Measurements from ENCODE around the gene ACTA2. TPM values are rescaled to one million over a fixed set of nuclear protein-coding genes. Genes with fewer than 3 reads are reported as not detected.

Gene ACTA2
- total RNA-seq, 1 donor from 2014 or later: 25.5 TPM

DNA sequence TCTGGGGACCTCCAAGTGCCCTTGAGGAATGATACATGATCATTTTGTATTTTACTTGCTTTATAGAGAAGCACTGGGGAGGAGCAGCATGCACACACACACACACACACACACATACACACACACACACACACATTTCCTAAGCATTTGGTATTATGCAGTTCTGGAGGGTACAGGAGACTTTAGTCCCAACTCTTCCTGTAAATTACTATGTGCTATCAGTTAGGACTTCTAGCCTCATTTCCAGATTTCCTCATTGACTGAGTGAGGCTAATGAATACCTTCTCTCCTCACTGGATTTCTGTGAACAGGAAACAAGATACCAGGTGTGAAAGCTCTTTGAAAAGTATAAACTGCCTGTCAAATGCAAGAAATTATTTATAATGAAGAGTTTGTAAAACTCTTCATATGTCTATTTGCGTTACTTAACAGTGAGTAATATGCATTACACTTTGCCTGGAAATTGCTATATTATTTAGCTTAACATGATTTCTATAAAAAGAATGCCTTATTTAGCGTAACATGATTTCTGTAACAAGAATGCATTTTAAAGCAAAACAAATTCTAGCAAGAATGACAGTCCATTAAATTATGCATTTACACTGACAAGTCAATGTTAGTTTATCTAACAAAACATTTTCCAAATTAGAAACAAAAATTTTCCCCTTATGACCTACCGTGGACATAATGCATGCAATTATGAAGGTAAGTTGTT is 34.2 kb downstream of the ACTA2 start:
- no peak for DNase-seq

DNA sequence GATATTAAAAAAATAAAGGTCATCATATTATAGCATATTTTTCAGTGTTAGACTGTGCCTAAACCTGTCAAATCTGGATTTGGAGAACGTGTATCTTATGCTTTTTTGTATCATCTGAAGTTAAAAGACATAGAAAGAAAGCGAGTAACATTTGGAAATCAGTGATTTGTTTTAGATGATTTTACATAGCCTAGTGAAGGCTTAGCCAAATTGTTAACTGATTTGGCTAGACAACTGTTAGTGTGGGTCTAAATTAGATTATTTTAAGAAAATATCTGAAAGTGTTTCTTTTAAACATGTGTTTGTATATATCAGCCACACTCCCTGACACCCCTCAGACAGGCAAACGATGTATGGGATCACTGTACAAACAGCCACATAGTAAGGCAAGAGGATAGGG is 35.6 kb downstream of the ACTA2 start:
- no peak for DNase-seq

DNA sequence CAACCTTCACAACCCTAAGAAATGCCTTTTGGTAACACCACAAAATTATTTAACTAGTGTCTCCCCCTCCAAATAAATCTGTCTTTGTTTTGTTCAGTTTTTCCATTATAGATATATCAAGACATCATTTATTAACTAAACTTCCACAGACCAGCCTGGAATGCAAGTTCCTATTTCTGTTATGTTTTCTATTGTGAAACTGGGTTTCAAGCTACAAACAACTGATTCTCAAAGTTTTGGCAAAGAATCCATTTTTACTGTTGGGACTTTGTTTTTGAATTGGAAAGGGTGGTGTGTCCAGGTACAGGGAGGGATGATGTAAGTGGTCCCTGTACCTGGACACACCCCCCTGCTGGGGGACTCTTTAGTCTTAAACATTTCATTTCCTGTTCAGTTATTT is 36.3 kb downstream of the ACTA2 start:
- DNase-seq: no peak

DNA sequence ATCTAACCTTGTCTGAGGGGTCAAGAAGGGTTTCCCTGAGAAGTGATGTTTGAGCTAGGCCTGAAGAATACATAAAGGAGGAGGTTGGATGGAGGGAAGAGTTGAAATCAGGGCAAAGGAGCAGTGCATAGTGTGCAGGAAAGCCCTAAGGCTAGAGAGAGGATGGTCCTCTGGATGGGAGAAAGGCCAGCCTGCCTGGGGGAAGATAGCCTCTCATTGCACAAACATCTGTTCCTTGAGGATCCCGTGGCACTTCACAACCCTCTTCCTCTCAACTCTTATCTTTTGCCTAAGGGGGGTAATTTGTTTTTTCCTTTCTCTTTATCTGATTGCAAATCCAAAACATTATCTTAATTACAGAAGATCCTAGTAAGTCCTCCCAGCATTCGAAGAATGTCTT is 36.8 kb downstream of the ACTA2 start:
- no peak for DNase-seq

DNA sequence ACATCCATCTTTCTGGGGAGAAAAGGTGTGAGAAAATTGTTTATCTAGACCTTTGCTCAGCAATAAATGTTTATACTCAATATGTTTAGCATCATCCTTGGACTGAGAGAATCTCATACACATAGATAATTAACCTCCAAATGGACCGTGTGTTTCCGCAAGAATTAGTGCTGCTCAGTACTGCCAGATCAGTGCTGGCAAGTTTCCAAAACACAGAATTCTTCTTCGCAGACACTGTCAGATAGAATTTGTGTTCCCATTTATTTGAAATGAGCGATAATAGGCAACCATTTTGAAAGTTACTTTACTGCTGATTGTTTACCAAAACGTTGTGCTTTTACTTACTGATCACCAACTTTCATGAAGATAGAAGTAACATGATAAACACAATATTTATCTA is 38.8 kb downstream of the ACTA2 start:
- no peak for DNase-seq

DNA sequence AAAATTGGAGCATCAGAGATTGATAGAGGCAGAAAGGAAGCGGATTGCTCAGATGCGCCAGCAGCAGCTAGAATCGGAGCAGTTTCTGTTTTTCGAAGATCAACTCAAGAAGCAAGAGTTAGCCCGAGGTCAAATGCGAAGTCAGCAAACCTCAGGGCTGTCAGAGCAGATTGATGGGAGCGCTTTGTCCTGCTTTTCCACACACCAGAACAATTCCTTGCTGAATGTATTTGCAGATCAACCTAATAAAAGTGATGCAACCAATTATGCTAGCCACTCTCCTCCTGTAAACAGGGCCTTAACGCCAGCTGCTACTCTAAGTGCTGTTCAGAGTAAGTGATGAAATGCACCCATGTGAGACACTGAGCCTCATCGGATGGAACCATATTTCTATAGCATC is 39.4 kb downstream of the ACTA2 start:
- no peak for DNase-seq

DNA sequence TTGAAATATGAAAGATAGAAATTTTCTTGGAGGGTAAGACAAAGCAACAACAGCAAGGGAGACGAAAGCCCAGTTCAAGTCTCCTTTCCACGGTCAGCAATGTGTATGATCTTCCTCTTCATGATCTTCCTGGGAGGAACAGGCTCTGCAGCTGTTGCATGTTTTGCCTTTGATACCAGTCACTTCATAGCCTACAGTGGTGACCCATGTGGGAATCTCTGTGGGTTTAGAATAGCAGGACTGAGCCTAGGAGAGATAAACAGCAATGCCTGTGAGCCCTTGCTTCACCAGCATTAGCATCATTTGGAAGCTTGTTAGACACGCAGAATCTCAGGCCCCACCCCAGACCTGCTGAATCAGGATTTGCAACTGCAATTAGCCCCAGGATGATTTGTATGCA is 40.7 kb downstream of the ACTA2 start:
- DNase-seq: no peak

DNA sequence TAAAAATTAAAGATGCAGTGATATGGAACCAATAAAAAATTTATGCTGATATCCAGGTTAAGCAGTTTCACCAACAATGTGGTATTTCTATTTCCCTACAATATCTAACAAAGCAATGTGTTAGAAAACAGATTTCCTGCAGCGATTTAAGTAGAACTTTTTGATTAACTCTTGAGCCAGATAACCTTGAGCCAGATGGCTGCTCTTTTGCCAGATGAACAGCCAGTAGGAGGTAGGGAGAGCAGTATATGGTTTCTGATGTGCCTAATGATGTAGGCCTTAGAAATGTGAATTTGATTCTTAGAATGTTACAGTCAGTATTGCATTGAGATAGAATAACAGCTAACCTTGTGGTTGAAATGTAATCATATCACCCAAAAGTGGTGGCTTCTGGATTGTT is 41.5 kb downstream of the ACTA2 start:
- no peak for DNase-seq

DNA sequence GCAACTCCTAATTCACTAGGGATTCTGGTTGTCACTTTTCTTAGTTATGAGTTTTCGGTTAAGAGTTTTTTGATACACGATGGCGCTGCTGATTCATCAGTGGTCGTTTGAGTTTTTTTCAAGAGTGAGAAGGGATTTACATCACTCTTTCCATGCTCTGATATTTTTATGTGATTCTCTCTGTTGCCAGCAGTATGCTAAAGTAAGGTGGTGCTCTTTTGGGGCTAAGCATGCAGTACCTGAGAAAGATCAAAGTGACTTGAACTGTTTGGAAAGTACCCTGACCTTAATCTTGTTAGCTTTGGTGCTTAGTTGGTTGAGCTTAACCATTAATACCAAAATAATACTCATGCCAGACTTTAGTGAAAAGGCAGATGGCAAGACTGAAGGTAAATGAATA is 44.4 kb downstream of the ACTA2 start:
- DNase-seq: no peak

DNA sequence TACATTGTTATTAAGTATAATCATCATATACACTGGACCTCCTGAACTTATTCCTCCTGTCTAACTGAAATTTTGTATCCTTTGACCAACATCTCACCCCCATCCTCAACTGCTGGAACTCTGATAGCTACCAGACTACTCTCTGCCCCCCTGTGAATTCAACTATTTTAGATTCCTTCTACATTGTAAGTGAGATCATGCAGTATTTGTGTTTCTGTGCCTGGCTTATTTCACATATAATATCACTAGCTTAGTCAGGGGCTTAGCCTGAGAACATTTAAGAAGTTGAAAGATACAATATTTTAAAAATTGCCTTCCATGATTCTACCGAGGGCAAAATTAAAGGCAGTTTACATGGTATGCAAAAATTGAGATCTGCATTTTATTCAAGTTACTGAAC is 45.7 kb downstream of the ACTA2 start:
- DNase-seq: no peak

DNA sequence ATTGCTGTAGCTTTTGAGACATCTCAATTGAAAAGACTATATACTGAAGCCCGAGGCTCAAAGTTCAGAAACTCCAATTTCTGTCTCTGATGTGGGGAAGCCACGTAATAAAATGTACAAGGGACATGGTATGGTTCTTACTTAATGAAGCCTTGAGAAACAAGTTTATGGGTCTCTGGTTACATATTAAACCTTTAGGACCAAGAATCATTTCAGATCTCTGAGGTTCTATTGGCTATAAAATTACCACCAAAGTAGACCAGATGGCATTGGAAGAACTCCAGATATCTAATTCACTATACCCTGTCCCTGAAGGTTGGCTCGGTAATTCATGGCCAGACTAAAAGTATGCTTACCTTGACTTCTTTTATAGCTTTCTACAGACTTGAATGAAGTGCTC is 48.9 kb downstream of the ACTA2 start:
- no peak for DNase-seq

DNA sequence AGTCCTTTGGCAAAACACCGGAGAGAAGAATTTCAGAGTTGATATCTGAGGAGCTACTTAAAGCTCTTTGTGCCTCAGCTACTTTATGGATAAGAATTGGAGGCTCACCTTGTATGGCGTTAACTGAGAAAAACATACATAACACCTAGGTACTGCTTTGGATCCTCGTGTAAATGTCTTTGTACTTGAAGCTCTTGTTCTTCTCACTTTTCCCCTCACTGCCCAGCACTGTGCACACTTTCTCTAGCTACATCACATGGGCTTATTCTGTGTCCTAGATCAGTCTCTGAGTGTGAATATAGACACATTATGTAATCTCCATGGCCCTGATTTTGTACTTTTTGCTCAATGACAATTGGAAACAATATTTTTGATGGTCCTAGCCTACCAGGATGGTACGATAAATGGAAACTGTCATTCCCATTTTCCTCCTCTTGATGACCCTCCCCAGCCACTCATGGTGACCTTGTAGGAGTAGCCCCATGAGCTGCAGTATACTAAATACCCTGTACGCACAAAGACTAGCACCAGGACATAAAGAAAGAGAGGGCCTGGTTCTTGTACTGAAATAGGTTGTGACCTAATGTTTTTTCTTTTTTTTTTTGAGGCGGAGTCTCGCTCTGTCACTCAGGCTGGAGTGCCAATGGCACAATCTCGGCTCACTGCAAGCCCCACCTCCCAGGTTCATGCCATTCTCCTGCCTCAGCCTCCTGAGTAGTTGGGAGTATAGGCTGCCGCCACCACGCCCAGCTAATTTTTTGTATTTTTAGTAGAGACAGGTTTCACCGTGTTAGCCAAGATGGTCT is 50.4 kb downstream of the ACTA2 start:
- no peak for DNase-seq

DNA sequence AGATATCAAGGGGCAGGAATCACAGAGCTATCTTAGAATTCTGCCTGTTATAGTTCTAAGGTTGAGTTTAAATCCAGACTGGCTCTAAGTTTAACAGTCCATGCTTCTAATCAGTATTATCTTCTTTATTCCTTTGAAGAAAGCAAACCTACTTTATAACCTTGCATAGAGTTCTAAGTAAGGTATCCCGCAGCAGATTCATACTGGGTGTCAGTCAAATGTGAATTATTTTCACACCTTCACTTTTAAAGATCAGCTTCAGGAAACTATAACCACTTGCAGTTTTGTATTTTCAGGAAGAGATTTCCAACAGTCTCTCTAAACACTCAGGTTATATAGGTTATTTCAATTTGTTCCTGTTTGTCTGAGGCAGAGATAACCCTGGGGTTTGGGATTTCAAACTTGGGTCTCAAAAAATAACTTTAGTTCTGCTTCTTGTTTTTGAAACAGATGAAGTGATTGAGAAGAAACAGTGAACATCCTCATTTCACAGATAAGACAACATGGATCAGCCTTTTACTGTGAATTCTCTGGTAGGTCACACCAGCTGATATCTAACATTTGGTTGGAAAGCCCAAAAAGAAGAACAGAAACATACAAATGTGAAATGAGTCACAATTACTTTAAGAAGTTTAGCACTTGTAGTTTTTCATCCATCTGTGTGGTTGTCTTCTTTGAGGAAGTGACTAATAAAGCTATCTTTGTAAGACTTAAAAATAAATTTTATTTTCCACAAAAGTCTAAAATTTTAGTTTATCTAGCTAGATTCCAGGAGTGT is 51.2 kb downstream of the ACTA2 start:
- DNase-seq: no peak

DNA sequence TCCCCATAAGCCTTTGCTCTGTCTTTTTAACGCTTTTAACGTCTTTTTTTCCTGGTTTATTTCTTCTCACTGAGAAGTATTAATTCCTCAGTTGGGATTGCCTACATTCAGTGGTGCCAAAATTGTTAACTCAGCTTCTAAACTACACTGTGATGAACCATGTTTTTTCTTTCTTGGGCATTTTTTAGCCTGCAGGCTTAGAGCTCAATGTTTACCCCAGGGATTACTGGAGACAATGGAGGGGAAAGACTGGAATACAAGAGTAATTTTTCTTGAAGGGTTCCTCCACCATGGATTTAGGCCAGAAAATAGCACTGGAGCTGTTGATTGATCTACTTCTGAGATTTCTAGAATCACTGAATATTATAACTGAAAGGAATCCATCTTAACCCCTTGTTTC is 52.7 kb downstream of the ACTA2 start:
- DNase-seq: no peak

DNA sequence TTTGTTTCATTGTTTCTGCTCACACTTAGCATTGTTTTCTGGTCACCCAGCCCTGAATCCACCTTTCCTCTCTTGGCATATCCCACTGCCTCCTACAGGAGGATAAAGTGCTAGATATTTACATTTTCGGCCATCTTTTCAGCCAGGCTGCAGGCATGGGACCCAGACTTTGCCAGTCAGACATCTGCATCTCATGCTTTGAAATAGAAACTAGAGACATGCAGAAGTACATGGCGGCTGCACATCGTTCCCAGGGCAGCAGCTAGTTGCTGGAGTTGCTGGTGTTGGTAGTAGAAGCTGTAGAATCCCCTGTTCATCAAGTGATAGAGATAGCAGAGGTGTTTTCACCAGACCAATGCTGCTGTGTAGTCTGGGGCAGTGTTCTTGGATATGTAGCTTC is 53.8 kb downstream of the ACTA2 start:
- no peak for DNase-seq

DNA sequence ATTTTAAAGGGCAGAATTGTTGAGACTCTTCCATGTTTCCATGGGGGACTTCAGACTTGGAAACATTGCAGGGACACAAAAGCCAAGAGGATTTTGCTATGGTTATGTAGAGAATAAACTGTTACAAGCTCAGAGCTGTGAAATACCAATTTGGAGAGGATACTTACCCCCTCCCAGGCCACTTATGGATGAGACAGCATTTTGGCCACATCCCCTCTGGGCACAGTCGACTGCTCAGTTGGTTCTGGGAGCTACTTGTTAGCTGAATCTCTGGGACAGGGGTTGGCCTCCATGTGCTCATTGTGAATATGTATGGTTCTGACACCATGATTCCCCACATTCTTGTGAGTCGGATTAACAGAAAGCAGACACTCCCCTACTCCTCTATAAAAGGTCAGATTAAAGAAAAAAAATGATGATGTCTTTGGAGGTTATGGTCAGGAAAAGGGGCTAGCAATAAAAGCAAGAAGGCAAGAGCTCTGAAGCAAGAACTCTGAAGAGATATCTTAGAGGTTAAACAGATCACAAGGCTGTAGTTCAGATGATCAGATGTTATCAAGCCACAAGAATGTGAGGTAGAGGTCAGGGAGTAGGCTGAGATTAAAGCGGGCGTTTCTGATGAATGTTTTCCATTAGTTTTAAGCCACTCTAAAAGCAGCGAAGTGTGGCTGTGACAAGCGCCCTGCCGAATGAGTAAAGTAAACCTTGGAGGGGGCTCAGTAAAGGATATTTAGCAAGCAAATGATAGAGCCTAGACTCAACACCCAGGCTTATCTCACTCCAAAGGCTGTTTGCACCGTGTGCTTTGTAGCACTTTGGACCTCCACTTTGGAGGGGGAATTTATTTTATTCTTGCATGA is 55.3 kb downstream of the ACTA2 start:
- no peak for DNase-seq

DNA sequence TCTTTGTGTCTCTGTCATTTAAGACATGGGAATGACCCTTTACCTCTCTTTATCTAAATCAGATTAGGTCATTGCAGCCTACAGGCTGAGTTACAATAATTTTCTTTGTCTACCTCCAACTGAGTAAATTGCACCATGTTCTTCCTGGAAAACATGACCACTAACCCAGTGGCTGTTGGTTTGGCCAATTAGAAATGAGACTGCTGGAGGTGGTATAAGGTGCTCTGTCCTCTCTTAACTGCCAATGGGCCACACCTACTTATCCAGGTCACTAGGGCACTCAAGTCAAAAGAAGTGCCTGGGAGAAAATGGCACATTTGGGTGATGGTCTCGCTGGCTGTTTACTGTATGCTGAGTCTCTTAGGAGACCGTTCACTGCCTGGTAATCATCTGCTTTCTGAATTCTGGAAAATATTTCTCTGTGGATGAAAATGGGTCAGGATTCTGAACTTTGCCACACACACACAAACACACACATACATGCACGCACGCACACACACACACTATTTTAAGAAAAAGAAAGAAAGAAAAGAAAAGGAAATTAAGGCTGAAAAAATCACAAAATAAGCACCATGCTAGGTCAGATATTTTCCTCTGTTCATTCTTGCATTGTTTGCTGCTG is 56.1 kb downstream of the ACTA2 start:
- no peak for DNase-seq

DNA sequence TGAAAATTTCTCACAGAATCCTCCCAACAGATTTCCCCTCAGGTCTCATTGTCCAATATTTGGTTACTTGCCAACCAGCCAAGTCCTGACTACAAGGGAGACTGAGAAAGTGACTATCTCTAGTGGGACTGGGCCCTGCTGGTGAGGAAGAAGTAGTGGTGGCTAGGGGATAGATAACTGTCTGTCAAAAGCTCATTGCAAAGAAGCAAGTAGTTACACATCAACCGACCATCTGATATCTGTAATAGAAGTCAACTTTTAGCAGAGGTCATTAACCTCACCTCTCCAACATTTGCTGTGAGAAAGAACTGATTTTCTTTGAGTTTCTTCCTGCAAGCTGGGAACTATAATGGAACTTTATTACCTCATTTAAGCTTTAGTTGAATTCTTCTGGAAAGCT is 57.3 kb downstream of the ACTA2 start:
- no peak for DNase-seq

DNA sequence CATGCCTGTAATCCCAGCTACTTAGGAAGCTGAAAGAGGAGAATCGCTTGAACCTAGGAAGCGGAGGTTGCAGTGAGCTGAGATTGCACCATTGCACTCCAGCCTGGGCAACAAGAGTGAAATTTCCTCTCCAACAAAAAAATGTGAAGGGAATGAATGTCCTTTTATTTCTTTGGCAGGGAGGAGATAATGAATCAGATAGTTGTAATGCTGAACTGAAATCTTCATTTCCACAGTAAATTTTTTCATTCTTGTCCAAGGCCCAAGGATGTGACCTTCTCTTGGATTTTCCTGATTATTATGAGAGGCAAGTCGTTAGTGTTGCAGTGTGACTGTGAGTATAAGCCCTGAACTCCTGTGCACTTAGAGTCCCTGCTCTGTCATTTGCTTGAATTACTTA is 59.0 kb downstream of the ACTA2 start:
- no peak for DNase-seq

DNA sequence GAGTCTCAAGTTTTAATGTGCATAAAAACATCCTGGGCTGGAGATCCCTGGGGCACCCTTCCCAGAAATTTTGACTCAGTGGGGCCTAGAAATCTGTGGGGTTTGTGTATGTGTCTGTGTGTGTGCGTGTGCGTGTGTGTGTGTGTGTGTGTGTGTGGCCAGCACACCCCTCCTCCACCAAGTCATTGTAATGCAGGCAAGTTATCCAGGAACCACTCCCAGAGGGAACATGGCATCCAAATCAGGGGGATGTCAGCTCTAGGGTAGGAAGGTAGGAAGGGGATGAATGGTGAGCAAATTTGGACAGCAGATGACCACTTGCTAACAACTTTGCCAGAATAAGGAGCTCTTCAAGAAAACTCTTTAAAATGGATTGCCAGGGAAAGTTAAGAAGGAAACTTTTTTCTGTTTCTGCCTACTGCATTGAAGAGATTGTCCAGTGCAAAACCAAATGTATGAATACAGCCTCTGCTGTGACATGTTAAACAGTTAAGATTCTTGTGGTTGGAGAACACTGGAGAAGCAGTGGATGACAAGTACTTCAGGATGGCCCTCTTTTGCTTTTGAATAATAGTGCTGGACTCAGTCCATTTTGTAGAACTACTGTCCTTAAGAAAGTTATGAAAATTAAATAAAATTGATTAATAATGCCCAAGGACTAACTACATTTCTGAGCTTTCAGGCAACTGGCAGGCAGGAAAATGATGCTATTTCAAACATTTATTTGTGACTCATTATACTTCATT is 60.2 kb downstream of the ACTA2 start:
- no peak for DNase-seq

DNA sequence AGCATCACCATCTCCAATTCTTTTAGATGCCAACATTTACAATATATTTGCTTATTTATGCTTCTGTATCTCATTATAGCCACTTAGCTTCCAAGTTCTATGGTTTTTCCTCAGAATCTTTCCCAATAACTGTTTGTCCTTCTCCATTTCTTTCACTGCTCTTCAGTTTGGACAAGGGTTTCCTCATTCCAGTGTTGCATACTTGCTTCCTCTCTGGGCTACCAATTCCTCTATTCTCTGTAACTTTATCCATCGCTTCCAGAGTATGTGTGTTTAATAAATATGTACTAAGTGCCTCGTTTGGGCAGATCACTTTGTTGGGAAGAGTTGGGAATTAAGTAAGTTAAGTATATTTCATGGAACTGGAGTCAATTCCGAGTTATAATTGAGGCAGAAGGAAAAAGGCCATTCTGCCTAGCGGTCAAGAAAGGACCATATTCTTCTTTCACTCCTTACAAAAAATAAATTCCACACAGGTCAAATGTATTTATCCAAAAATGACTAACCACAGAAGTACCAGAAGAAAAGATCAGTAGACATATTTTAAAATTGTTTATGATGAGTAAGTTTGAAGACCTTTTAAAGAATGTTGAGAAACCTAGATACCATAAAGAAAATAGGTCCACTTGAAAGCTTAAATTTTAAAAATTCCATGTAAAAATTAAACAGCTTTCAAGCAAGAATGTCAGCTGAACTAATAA is 61.7 kb downstream of the ACTA2 start:
- DNase-seq: no peak

All from dermis blood vessel endothelial cell (primary cell).